Jurkat, Clone E6-1 (cell line): Measurements from ENCODE around the gene C22orf15.

Experiments used
- DNase-seq: peaks from one replicate; pipeline ENCODE4 v3.0.0-alpha.2; 2011; ENCODE audit warnings: low read depth, low spot score
- H3K4me3 ChIP-seq: 2 replicates; pipeline ENCODE4 v1.5.1; 2011; ENCODE audit warnings: mild to moderate bottlenecking, low read length, control low read depth, moderate library complexity

The C22orf15 gene

DNA sequence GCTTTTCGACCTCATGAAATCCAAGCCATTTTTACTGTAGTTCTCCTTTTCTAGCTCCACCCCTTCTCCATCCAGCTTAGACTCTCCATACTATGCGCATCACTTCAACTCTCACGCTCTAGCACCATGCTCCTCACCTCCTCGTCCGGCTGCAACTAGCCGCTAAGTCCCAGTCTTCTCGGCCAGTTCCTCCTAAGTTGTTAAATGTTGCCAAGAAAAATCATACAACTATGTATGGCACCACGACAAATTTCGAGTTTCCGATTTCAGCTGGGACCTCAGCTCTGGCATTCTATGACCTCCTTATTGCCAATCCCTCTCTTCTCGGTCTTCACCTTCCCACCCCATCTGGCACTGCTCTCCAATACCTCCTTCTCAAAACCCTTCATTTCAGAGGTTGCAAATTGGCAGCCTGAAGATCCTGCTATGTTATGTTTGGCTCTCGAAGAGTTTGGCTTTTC lies 12.9 kb upstream of the C22orf15 start:
- peak overlapping the region; percentile 82 for H3K4me3 ChIP-seq
- no peak for DNase-seq

DNA sequence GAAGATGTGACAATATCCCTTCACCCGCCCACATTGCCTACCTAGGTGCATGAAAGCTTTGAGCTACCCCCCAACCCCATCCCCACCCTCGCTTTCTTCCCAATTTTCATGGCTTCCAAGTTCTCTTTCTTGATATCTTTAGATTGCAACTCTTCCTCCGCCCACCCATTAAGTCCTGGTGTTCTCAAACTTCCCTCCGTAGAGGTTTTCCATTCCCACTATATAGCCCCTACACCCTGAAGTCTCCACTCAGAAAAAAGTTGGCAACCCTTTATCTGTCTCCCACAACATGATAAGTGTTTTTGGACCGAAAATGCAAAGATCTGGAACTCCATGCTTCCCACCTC lies 12.4 kb upstream of the C22orf15 start:
- DNase-seq, result no peak
- peak overlapping the region; percentile 82 for H3K4me3 ChIP-seq

DNA sequence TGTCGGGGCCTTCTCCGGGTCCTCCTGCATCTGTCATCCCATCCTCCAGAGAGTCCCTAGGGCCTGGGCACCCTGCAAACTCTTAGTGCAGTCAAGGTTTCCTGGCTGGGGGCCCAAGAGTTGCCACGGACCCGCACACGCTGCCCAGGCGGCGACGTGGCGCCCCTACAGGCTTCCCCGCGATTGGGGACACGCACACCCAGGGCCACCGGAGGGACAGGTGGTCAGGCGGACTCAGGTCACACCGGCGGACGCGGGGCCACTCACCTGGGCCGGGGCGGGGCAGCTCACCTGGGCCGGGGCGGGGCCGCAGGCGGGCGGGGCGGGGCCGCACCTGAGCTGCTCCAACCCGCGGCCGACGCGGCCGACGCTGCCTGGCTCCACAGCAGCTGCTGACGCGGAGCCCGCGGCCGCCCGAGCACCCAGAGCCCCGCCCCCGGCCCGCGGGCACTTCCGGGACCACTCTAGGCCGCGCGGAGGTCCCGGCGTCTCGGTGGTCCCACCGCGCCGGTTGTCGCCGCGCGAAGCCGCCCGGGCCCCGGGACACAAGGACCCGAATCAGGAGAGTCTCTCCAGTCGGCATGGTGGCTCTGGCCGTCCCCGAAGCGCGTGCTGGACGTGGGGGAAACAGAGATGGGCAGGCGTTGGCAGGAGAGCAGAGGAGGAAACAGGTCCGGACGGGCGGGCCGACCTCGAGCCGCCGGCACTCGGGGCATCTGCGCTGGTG lies 11.9 kb upstream of the C22orf15 start, which contains the start of gene ZNF70:
ZNF70 (minus strand) TSS at position 399 of the 727 bp plus-strand sequence. CDS start 5,972 bp downstream, outside the sequence.
- peak within 1 kb of the TSS; percentile 82 for H3K4me3 ChIP-seq
- DNase-seq, result peak; percentile 66

DNA sequence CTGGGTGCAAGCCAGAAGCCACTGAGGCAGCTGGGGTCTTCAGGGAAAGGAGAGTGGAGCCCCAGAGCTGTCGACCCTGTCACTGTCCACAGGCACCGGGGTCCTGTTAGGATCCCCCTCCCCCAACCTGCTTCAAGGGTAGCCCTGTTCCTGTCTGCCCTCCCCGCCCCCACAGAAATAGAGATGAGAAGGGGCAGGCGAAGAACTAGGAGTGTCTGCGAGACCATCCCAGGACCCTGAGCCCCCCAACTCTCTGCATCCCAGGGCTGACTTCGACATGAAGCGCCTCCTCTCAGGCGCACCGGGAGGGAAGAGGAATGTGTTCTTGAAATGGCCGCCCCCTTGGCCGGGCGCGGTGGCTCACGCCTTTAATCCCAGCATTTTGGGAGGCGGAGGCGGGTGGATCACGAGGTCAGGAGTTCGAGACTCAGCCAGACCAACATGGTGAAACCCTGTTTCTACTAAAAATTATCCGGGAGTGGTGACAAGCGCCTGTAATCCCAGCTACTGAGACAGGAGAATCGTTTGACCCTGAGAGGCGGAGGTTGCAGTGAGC lies 11.3 kb upstream of the C22orf15 start:
- no peak for DNase-seq
- H3K4me3 ChIP-seq, result peak overlapping the region; percentile 82

DNA sequence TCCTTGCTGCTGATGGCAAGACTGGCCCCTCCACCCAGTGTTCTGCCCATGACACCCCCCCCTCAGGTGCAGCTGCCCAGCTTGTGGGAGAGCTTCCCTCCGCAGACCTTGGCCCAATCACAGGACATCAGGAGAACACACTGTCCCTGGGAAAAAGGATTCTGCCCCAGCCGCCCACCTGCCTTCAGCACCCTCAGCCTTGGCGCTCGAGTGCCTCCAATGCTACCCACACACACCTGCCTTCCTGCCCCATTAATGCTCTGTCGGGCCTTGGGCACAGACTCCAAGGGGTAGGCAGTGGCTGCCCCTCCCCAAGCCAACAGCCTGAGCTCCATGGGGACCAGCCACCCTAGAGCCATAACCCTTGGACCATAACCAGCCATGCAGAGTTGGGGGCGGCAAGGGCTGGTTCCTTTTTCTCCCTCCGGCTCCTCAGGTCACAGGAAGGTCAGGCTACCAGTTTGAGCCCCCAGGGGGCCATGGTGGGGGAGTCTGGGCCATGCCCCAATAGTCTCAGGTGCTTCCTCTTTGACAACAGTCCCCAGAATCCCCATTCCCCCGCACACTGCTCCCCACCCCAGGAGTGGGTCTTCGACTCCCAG lies 10.6 kb upstream of the C22orf15 start:
- no peak for DNase-seq
- no peak overlapping the region for H3K4me3 ChIP-seq

DNA sequence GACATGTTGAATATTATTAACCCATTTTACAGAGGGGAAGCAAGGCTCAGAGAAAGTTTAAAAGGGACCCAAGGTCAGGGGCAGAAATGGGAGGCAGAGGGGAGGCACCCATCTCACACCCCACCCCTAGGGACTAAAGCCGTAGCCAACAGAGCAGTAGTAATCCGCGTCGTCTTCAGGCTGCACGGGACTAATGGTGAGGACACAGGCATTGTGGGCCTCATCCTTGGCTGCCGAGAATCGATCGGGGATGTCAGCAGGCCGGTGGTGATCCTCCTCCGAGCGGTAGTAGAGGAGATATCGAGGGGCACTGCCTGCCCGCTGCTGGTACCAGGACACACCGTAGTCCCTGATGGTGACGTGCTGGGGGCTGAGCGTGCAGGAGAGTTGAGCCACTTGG lies 10.0 kb upstream of the C22orf15 start:
- H3K4me3 ChIP-seq, result no peak overlapping the region
- no peak for DNase-seq

DNA sequence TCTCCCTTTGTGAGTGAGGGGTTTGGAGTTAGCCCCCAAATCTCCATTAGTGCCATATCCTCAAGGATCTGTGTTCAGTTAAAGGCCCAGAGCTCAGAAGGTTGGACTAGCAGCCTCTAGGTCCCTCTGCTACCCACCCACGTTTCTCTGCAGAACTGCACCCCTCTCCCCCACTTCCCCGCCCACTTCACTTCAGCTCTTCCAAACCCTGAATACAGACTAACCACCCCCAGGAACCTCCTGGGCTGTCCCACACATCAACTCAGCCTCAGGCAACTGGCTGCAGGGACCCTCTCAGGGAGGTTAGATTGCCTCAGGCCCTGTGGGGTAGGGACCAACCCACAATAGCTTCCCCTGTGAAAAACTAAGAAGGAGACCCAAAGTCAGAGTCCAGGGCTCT lies 9.4 kb upstream of the C22orf15 start:
- no peak for DNase-seq
- H3K4me3 ChIP-seq, result no peak overlapping the region

DNA sequence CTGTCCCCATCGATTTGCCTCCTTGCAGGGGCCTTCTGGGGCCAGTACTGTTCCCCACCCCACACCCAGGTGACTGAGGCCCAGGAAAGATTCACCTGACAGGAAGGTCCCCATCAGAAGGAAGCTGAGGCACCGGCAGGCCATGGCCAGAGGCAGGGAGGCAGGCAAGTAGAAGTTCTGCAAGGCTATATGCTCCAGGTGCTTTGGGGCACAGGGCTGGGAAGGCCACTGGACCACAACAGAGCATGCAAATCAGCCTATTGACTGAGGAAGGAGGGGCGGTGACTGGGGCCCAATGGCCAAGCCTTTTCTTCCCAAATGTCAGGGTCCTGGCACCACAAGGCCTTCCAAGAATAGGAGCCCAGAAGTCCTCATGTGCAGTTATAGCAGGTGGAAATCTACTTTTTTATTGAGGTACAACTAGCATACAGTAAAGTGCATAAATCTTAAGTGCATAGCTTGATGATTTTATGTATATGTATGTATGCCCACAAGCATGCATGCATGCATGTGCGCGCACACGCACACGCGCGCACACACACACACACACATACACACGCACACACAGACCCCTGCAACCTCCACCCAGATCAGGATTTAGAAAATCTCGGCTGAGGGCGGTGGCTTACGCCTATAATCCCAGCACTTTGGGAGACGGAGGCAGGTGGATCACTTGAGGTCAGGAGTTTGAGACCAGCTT lies 8.4 kb upstream of the C22orf15 start, which contains the start of gene VPREB3:
VPREB3 (minus strand) TSS at position 206 of the 700 bp plus-strand sequence; CDS start at position 144, 62 bp downstream.
- H3K4me3 ChIP-seq, result no peak within 1 kb of the TSS
- no peak for DNase-seq

DNA sequence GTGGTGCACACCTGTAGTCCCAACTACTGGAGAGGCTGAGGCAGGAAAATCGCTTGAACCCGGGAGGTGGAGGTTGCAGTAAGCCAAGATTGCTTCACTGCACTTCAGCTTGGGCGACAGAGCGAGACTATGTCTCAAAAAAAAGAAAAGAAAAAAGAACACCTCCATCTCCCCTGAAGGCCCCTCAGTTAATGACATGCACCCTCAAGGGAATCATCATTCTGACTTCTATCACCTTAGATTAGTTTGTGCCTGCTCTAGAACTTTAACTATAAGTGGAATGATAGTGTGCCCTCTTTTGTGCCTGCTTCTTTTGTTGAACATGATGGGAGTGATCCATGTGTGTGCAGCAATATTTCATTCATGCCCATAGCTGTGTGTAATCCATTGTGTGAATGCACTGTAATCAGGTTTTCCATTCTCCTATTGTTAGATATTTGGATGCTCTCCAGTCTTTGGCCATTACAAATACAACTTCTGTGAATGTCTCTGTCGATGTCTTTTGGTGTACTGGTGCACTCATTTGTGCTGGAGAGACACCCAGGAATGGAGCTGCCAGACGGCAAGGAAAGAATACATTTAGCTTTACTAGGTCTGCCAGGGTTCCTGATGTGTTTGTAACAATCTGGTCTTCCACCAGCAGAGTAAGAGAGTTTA lies 7.7 kb upstream of the C22orf15 start:
- no peak for DNase-seq

DNA sequence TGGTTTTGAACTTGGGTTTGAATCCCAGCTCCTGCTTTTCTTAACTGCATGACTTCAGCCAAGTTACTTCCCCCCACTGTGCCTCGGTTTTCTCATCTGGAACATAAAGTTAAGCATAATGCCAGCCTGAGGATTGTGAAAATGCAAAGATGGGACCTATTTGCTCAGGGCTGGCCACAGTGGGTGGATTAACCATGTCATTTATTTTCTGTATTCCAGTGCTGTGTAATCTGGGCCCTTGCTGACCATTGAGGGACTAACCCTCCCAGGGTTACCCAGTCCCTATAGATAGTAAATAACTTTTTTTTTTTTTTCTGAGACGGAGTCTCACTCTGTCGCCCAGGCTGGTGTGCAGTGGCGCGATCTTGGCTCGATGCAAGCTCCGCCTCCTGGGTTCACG lies 7.1 kb upstream of the C22orf15 start:
- no peak overlapping the region for H3K4me3 ChIP-seq
- no peak for DNase-seq

More for the DNA sequence above, 7.7 kb upstream of the C22orf15 start:
- no peak overlapping the region for H3K4me3 ChIP-seq

DNA sequence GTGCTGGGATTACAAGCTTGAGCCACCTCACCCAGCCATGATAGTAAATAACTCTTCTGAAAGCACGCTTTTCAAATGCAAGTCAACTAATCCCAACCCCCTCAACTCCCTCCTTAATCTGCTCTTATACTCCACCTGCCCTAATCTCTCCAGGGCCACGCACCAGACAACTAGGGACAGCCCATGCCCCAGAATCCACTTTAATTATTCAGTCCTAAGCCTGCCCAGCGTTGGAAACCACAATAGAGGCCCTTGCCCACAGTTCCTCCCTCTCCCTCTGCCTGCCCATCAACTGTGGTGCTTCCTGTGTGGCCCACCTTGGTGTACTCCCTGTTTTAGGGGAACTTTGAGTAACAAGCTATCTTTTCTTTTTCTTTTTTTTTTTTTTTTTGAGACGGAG lies 5.9 kb upstream of the C22orf15 start:
- H3K4me3 ChIP-seq, result no peak overlapping the region
- no peak for DNase-seq

DNA sequence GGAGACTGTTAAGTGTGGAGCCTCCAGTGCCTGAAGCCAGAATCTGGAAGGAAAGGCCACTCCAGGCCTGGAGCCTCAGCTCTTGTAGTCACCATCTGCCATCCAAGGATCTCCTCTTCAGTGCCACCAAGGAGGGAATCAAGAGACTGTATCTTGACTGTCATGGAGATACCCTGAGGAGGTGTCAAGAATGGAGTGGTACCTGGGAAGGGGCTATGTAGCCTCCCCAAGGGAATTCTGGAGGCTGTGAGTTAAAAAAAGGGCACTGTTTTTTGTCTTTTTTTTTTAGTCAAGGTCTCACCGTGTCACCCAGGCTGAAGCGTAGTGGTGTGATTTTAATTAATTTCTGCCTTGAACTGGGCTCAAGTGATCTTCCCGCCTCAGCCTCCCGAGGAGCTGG lies 3.2 kb upstream of the C22orf15 start:
- H3K4me3 ChIP-seq, result no peak overlapping the region

DNA sequence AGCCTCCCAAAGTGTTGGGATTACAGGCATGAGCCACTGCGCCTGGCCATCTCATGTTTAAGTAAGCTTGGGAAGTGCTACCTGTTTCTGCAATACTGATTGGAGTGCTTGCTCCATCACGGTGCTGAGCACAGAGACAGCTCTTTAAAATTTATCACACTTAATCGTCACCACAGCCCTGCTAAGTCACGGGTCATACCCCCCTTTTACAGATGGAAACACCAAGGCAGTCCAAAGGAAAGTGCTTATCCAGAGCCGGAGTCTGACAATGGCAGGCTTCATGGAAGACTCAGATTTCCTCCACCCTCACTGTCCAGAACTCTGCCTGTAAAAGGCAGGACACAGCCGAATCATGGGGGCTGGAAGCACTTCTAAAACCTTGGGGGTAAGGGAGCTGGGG lies 2.7 kb upstream of the C22orf15 start:
- no peak for DNase-seq

More for the DNA sequence above, 3.2 kb upstream of the C22orf15 start:
- no peak for DNase-seq

DNA sequence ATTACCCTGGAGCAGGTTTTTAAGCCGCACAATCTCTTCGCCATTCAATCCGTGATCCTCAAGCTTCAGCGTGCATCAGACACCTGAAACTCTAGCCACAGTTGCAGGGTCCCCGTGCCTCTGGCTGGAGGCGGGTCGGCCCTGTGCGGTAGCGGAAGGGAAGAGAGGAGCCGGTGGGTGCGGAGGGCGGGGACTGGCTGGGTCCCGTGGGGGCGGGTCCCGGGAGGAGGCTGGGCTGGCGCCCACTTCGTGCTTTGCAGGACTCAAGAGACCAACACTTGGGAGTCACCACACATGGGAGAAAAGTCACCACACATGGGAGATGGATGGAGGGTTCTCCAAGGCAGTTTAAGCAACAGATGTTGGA lies 772 bp downstream of the C22orf15 start:
- H3K4me3 ChIP-seq, result no peak overlapping the region

More for the DNA sequence above, 2.7 kb upstream of the C22orf15 start:
- no peak overlapping the region for H3K4me3 ChIP-seq

DNA sequence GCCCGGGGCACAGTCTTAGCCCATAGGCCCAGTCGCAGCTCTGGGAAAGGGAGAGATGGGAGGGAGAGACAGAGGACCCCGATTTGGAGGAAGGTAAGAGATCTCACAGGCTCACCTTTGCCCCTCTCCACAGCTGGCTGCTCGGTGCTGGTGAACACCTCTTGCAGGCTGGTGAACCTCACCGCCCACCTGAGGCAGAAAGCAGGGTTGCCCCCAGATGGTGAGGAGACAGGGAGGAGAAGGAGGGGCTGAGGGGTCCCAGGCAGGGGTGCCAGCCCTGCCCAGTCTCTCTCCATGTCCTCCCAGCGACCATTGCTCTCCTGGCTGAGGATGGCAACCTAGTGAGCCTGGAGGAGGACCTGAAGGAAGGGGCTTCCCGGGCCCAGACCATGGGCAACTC lies 1.2 kb downstream of the C22orf15 start:
- DNase-seq, result no peak
- no peak overlapping the region for H3K4me3 ChIP-seq

More for the DNA sequence above, 772 bp downstream of the C22orf15 start:
- DNase-seq, result no peak

DNA sequence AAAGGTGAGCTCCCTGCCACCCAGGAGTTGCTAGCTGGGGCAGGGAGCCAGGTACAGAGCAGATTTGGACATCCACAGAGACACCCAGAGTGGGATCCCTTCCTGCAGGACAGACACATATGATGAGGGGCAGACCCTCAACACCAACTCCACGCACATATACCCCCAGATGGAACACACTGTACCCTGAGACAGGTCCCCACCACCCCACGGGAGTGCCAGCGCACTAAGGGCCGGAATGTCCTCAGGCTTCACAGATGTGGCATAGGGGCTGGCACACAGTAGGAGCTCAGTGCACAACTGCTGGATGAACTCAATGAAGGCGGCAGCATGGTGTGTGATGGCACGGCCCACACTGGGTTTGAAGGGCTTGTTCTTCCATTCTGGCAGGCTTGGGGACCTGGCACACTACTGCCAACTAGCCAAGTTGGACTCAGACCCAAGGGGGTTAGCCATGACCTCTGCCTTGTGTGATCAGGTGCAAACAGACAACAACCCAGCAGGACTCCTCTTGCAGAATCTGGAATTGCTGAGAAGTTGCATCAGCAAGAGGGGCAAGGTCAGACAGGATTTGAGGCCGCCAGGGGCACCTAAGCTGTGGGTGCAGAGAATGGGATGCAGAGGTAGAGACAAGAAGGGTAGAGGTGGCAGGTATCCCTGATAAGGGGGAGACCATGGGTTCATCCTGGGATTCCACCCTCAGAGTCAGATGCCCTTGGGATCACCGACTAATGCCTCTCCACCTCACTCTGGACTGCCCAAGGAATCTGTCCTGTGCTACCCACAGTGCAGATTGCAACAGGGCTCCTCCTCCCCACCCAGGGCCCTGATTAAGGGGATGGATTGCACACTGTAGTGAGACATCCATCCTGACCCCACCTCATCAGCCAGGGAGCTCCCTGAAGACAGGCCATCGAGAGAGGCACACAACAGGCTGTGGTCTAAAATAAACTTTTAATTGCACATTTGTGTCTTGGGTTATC lies 2.4 kb downstream of the C22orf15 start:
- DNase-seq, result no peak
- no peak overlapping the region for H3K4me3 ChIP-seq

DNA sequence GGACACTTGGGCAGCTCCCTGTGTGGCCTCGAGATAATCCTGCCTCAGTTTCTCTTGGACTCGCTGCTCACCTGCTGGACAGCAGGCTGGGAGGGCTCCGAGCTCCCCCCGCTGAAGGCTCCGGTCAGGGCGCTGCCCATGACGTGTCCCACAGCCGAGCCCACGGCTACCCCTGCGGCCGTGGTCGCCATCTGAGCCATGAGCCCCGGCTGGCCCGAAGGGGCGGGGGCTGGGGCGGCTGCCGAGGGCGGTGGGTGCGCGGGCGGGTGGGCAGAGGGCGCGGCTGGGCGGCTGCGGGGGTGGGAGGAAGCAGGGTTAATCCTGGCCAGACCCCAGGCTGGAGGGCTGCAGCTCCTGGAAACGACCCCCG lies 4.5 kb downstream of the C22orf15 start:
- peak overlapping the region; percentile 81 for H3K4me3 ChIP-seq
- DNase-seq, result no peak
